Measurements from ENCODE around the gene GSTM1.

DNA sequence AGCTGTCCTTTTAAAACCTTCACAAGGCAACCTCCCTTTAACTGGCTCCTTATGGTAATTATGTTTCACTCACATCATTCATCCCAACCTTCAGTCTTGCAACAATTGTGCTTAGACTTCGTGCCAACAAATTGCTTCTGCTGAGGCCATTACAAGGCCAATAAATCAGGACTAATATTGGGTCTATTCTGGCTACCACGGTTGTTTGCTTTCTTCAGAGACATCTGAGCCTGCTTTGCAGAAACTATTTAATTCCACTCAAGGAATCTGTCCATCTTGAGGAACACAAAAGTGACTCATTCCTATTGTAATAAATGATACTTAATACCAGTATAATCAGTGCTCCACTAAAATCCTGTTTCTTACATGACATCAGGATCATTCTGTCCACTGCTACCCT, 34.3 kb upstream of the GSTM1 start:
- TF ChIP-seq, protein P1, sequence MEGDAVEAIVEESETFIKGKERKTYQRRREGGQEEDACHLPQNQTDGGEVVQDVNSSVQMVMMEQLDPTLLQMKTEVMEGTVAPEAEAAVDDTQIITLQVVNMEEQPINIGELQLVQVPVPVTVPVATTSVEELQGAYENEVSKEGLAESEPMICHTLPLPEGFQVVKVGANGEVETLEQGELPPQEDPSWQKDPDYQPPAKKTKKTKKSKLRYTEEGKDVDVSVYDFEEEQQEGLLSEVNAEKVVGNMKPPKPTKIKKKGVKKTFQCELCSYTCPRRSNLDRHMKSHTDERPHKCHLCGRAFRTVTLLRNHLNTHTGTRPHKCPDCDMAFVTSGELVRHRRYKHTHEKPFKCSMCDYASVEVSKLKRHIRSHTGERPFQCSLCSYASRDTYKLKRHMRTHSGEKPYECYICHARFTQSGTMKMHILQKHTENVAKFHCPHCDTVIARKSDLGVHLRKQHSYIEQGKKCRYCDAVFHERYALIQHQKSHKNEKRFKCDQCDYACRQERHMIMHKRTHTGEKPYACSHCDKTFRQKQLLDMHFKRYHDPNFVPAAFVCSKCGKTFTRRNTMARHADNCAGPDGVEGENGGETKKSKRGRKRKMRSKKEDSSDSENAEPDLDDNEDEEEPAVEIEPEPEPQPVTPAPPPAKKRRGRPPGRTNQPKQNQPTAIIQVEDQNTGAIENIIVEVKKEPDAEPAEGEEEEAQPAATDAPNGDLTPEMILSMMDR (IDR thresholded peaks at IDR 0.05), result no peak
- TF ChIP-seq POLR2A (IDR thresholded peaks at IDR 0.05), result no peak

Measured in Peyer's patch (tissue), 4 donors.